GM21360 (cell line): ENCODE data around the gene IFNGR1.
"Not testable (repeated sequence)": the region's sequence is repeated elsewhere in the genome, so short reads cannot be mapped to it uniquely, and the experiment has no call there.

Source experiments
- ATAC-seq: cut with Tn5 transposase; IDR thresholded peaks from one replicate; pipeline ENCODE4 v1.9.1; 2021; ENCODE audit warnings: mild to moderate bottlenecking, moderate library complexity; ENCODE audit not compliant: unreplicated experiment

IFNGR1 gene

DNA sequence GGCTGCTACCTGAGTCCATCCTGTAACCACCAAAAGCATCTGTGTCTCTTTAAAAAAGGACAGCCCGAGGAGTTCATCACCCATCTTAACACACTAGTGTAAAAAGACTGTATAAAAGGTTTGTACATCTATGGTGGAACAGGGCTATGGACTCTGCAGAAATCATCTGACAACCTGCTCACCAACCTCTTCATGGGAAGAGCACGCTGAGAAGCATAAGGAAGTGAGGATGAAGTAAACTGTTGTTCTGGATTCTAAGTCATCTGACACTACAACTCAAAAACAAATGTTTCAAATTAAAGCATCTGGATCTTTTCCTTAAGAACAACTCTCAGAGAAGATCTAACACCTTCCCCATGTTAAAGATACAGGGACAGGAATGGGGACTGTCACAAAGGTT is 5.4 kb downstream of the IFNGR1 start:
- ATAC-seq, result no peak

GRCh38 chr6:137213331-137213740 is 5.8 kb downstream of the IFNGR1 start:
- no peak for ATAC-seq

DNA sequence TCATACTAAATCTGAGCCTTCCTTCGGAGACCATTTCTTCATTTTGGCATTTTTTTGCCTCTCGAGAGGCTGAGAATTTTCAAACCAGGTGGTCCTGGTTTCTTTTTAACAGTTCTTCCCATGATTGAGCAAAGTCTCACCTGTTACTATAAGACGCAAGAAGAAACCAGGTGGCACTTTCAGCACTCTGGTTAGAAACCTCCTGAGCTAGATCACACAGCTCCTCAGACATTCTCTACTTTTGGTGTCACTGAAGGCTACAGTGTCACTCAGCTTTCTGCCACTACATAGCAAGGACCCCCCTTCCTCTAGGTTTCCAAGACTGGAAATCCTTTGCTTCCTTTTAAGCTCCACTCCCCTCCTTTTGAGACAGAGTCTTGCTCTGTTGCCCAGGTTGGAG is 7.3 kb downstream of the IFNGR1 start:
- no peak for ATAC-seq

- ATAC-seq, result no peak
Measured at GRCh38 chr6:137210903-137211302, 8.3 kb downstream of the IFNGR1 start.

DNA sequence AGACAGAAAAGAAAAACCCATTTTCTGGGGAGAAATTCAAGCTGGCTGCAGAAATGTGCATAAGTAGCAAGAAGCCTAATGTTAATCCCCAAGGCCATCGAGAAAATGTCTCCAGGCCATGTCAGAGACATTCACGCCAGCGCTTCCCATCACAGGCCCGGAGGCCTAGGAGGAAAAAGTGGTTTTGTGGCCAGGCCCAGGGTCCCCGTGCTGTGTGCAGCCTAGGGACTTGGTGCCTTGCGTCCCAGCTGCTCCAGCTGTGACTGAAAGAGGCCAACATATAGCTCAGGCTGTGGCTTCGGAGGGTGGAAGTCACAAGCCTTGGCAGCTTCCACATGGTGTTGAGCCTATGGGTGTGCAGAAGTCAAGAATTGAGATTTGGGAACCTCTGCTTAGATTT is 10.9 kb downstream of the IFNGR1 start:
- no peak for ATAC-seq

- not testable (repeated sequence) for ATAC-seq
Measured at GRCh38 chr6:137207457-137207856, 11.7 kb downstream of the IFNGR1 start.

DNA sequence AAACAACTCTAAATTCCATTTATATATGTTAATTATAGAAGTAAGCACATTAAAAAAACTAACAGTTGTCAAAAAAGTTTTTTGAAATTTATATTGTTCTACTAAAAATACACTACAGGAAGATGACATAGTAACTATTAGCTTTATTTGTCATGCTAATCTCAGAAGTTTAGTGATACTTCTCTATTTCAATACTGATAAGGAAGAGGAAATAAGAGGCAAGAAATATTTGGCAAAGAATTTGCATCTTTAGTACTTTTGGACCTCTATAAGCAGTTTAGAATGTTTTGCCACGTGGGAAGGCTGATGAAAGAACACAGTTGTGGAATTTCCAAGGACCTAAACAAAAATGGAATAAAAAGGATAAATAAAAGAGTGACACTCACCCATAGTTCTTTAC is 12.6 kb downstream of the IFNGR1 start:
- ATAC-seq, result no peak

- no peak for ATAC-seq
Measured at GRCh38 chr6:137203256-137203655, 15.9 kb downstream of the IFNGR1 start.

- no peak for ATAC-seq
Measured at GRCh38 chr6:137202078-137202477, 17.1 kb downstream of the IFNGR1 start.

DNA sequence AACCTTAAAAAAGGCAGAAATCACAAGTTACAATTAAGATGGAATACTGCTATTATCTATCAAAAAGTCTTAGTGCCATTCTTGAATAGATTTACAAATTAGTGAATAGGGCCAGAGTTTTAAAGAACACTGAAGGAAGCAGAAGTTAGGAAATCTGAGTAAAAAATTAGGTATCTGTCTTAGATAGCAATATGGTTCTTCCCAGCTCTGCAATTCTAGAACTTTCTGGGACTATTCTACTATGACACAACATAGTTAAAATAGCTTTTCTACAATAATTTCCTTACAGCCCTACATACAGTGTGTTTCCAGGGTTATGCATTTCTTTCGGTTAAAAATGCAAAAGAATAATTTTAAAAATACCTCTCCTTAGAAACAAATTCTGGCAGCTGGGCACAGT is 18.2 kb downstream of the IFNGR1 start:
- no peak for ATAC-seq

- no peak for ATAC-seq
Measured at GRCh38 chr6:137200288-137200687, 18.9 kb downstream of the IFNGR1 start.

- no peak for ATAC-seq
Measured at GRCh38 chr6:137197684-137198645, 21.2 kb downstream of the IFNGR1 start.

- no peak for ATAC-seq
Measured at GRCh38 chr6:137193256-137194070, 25.7 kb downstream of the IFNGR1 start.

DNA sequence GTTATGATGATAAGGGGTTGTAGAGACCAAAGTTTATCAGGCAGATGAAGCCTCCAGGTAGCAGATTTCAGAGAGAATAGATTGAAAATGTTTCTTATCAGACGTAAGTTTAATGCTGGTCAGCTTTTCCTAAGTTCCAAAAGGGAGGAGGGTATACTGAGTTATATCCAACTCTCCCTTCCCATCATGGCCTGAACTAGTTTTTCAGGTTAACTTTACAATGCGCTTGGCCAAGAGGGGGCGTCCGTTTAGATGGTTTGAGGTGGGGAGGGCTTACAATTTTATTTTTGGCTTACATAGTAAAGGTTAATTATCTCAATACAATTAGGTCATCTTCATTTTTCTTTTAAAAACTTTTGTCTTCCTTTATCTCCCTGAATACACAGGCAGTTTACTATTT is 26.4 kb downstream of the IFNGR1 start:
- ATAC-seq, result no peak

- ATAC-seq, result no peak
Measured at GRCh38 chr6:137191670-137192069, 27.5 kb downstream of the IFNGR1 start.

DNA sequence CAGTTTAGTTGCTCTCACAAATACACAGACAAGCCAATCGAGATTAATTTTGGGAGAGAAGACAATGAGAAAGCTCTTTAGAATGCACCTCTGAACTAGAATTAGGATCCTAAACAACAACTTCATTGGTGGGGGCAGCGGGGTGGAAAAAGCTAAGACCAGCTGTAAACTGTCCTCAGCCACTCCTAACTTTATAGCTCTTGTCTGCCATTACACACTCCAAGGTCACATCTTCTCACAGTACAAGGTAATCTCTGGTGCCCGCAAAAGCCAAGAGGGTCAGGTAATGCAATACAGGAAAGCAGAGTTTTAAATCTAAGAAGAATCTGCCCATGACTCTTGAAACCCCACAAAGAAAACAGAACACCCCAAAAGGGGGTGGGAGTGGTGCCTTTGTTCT is 27.9 kb downstream of the IFNGR1 start:
- no peak for ATAC-seq

GRCh38 chr6:137190583-137191094 is 28.5 kb downstream of the IFNGR1 start:
- ATAC-seq, result no peak

DNA sequence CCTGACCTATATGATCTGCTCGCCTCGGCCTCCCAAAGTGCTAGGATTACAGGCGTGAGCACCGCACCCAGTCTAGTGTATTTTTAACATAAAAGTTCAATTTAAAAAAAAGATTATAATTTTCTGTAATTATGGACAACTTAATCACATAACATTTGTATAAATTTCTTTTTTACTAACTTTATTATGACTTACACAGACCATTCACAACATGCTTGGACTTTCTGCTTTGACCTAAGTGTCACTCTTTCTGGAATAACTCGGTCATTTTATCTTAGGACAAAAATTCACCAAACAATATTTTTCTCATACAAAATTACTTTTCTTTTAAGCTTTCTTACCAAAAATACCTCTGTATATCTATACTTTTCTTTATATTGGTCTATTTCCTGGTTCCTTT is 30.3 kb downstream of the IFNGR1 start:
- no peak for ATAC-seq

DNA sequence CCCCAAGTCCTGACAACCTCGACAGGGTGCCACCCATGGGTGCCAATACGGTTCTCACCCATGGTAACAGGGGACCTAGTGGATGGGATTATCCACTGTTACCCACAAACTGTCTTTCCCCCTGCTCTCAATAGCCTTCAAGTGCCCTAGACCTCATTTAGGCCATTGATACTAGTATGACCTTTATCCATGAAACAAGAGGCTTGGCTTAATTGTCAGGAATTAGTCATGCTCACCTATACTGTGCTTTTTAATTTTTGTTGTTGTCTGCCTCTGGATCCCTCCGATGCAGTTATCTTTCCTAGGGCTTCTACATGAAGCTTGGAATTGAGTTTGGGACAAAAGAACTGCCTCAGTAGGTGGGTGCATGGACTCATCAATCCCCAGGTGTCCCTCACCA is 33.9 kb downstream of the IFNGR1 start:
- no peak for ATAC-seq

- no peak for ATAC-seq
Measured at GRCh38 chr6:137182654-137183073, 36.5 kb downstream of the IFNGR1 start.

DNA sequence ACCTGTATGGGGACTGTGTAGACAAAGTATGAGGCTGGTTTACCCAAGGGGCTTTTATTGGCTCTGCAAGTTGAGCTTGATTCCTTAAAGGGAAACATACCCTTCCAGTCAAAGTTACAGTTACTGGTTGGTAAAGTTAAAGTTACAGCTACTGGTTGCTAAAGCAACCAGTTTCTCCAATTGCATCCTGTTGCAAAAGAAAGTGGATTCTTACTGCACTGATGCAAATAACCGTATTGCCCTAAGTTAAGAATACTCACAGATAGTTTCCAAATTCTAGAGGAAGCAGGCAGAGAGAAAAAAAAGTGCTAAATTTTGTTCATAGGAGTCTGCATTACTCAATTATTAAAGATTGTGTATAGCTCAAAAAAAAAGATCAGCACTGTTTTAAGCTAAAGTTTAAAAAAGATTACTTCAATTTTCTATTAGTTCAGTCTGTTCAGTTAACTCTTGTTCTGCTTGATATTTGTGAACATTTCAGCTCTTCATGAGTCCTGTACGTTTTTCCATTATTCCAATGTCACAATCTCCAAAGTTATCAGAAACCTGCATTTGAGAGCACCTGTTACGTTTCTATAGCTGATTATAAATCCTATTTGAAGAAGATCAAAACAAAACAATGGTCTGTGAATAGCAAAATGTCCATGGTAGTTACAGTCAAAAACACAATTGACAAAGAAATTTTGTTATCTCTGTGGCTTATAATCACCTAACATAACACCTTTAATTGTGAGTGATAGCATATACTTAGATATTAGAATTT is 37.1 kb downstream of the IFNGR1 start:
- ATAC-seq, result no peak
